ENCODE measurements around the gene TRPM3.

DNA sequence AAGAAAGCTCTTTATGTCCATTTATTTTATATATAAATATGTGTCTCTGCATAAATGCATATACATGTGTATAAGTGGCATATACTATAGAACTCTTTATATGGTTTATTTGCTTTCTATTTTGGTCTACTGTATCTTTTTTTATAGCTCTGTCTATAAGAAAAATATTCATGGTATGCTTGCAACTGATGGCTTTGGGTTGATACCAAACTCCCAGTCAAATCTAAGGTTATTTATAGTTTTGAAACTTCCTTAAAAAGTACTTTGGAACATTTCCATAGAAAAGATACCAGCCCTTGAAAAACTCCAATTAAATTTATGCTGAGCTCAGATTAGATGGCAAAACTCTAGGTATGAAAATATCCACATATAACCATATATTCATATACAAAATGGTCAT lies 587.0 kb downstream of the TRPM3 start:
- TF ChIP-seq, protein P1, sequence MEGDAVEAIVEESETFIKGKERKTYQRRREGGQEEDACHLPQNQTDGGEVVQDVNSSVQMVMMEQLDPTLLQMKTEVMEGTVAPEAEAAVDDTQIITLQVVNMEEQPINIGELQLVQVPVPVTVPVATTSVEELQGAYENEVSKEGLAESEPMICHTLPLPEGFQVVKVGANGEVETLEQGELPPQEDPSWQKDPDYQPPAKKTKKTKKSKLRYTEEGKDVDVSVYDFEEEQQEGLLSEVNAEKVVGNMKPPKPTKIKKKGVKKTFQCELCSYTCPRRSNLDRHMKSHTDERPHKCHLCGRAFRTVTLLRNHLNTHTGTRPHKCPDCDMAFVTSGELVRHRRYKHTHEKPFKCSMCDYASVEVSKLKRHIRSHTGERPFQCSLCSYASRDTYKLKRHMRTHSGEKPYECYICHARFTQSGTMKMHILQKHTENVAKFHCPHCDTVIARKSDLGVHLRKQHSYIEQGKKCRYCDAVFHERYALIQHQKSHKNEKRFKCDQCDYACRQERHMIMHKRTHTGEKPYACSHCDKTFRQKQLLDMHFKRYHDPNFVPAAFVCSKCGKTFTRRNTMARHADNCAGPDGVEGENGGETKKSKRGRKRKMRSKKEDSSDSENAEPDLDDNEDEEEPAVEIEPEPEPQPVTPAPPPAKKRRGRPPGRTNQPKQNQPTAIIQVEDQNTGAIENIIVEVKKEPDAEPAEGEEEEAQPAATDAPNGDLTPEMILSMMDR (conservative IDR thresholded peaks at IDR 0.05; ENCODE audit: low read depth, low read length) = no peak
- no peak for TF ChIP-seq EZH2 (IDR thresholded peaks at IDR 0.05; ENCODE audit: low read length, unreplicated experiment)
- no peak for TF ChIP-seq EZH2phosphoT487 (IDR thresholded peaks at IDR 0.05; ENCODE audit: borderline replicate concordance, low read length)

All from PC-3 (cell line).